COLO668 (cell line): Measurements from ENCODE around the gene SLC16A10.
"Not testable (repeated sequence)": the region's sequence is repeated elsewhere in the genome, so short reads cannot be mapped to it uniquely, and the experiment has no call there.

Source experiments
- DNase-seq: peaks from one replicate; lab custom pipeline; 2025; ENCODE audit not compliant: unreplicated experiment; lab: John Stamatoyannopoulos, UW

Gene SLC16A10

GRCh38 chr6:111087106-111087835 is at the start of gene SLC16A10:
SLC16A10 (plus strand) TSS chr6:111087503; CDS start chr6:111087753, 250 bp downstream.
- DNase-seq = peak; percentile 82

- DNase-seq = no peak
Observed at GRCh38 chr6:111038534-111039252, 48.6 kb upstream of the SLC16A10 start.

GRCh38 chr6:111041917-111042316 is 45.4 kb upstream of the SLC16A10 start:
- no peak for DNase-seq

GRCh38 chr6:111047244-111047643 is 40.1 kb upstream of the SLC16A10 start:
- no peak for DNase-seq

GRCh38 chr6:111050261-111051023 is 36.9 kb upstream of the SLC16A10 start:
- no peak for DNase-seq

GRCh38 chr6:111052171-111052570 is 35.1 kb upstream of the SLC16A10 start:
- DNase-seq = no peak

- DNase-seq = peak; percentile 18
Observed at GRCh38 chr6:111057074-111057752, 30.1 kb upstream of the SLC16A10 start.

GRCh38 chr6:111061508-111061907 is 25.8 kb upstream of the SLC16A10 start:
- no peak for DNase-seq

- DNase-seq = not testable (repeated sequence)
Observed at GRCh38 chr6:111061985-111062384, 25.3 kb upstream of the SLC16A10 start.

- not testable (repeated sequence) for DNase-seq
Observed at GRCh38 chr6:111062860-111063259, 24.4 kb upstream of the SLC16A10 start.

GRCh38 chr6:111068109-111068865 is 19.0 kb upstream of the SLC16A10 start:
- DNase-seq = no peak

GRCh38 chr6:111068866-111069234 is 18.5 kb upstream of the SLC16A10 start:
- DNase-seq = no peak

- DNase-seq = no peak
Observed at GRCh38 chr6:111069382-111070104, 17.8 kb upstream of the SLC16A10 start.

GRCh38 chr6:111070105-111071005 is 16.9 kb upstream of the SLC16A10 start:
- no peak for DNase-seq

- DNase-seq = no peak
Observed at GRCh38 chr6:111072801-111073360, 14.4 kb upstream of the SLC16A10 start.

GRCh38 chr6:111074311-111074710 is 13.0 kb upstream of the SLC16A10 start:
- DNase-seq = no peak

GRCh38 chr6:111076024-111076695 is 11.1 kb upstream of the SLC16A10 start:
- DNase-seq = no peak

GRCh38 chr6:111080698-111081097 is 6.6 kb upstream of the SLC16A10 start:
- no peak for DNase-seq
